ENCODE measurements around the gene DRC7. TPM values are rescaled to one million over a fixed set of nuclear protein-coding genes. Genes with fewer than 3 reads are reported as not detected.

Gene DRC7
- total RNA-seq, 6 experiments from 2014 or later = not detected

DNA sequence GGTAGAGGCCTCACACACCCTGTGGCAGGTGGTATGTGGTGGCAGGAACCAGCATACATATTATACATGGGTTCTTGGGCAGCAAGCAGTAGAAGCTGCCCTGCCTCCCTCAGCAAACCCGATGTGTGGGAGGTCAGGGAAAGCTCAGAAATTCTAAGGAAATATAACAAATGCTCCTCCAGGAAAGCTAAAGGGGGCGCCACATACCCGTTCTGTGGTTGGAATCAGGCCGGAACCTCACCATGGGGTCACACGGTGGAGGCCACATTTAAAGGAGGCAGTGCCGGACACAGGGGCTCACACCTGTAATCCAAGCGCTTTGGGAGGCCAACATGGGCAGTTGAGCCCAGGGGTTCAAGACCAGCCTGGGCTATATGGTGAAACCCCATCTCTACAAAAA is 28.6 kb downstream of the DRC7 start:
- H3K4me3 Mint-ChIP-seq = no peak overlapping the region
- no peak for DNase-seq
- peaks cover 13% of the 10 kb centered on the region for H3K27me3 Mint-ChIP-seq (ENCODE audit: insufficient read depth)
- H3K36me3 Mint-ChIP-seq (ENCODE audit: low read depth) = no peaks in the 10 kb centered on the region
- no peaks in the 10 kb centered on the region for H3K4me1 Mint-ChIP-seq (ENCODE audit: low read depth)
- no peak overlapping the region for H3K27ac Mint-ChIP-seq
- no peaks in the 10 kb centered on the region for H3K9me3 Mint-ChIP-seq
- TF ChIP-seq, protein P1, sequence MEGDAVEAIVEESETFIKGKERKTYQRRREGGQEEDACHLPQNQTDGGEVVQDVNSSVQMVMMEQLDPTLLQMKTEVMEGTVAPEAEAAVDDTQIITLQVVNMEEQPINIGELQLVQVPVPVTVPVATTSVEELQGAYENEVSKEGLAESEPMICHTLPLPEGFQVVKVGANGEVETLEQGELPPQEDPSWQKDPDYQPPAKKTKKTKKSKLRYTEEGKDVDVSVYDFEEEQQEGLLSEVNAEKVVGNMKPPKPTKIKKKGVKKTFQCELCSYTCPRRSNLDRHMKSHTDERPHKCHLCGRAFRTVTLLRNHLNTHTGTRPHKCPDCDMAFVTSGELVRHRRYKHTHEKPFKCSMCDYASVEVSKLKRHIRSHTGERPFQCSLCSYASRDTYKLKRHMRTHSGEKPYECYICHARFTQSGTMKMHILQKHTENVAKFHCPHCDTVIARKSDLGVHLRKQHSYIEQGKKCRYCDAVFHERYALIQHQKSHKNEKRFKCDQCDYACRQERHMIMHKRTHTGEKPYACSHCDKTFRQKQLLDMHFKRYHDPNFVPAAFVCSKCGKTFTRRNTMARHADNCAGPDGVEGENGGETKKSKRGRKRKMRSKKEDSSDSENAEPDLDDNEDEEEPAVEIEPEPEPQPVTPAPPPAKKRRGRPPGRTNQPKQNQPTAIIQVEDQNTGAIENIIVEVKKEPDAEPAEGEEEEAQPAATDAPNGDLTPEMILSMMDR (IDR thresholded peaks at IDR 0.05) = peak; percentile 46

DNA sequence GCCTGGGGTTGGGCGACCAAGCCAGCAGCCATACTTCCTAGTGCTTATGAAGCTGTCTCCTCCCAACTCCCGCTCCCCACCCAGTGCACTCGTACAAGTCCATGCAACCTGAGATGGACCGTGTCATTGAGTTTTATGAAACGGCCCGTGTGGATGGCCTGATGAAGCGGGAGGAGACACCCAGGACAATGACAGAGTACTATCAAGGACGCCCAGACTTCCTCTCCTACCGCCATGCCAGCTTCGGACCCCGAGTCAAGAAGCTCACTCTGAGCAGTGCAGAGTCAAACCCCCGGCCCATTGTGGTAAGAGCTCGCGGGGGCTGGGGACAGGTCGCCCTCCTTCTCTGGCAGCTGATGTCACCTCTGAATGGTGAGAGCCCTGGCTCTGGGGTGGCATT is 29.9 kb downstream of the DRC7 start:
- Mint-ChIP-seq H3K4me1 (ENCODE audit: low read depth) (no peaks in the 10 kb centered on the region), H3K4me3 (no peak overlapping the region), H3K27me3 (ENCODE audit: insufficient read depth) (peaks cover 11% of the 10 kb centered on the region), H3K27ac (no peak overlapping the region), H3K9me3 (no peaks in the 10 kb centered on the region), H3K36me3 (ENCODE audit: low read depth) (no peaks in the 10 kb centered on the region)
- DNase-seq = no peak
- TF ChIP-seq, protein P1 (IDR thresholded peaks at IDR 0.05) = no peak

DNA sequence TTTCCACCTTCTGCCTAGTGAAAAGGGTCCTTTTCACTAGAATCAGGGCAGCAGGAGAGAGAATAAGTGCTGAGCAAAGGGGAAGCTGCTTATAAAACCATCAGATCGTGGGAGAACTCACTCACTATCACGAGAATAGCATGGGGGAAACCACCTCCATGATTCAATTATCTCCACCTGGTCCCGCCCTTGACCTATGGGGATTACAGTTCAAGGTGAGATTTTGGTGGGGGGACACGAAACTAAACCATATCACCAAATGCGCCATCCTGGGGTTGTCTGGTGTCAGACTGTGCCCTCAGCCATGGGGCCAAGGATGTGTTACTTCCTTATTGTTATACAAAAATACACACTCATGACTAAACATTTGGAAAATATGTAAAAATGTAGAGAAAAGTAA is 30.5 kb downstream of the DRC7 start:
- TF ChIP-seq, protein P1 (IDR thresholded peaks at IDR 0.05) = no peak
- H3K9me3 Mint-ChIP-seq = no peaks in the 10 kb centered on the region
- no peak for DNase-seq
- H3K27me3 Mint-ChIP-seq (ENCODE audit: insufficient read depth) = peaks cover 9% of the 10 kb centered on the region
- H3K36me3 Mint-ChIP-seq (ENCODE audit: low read depth) = no peaks in the 10 kb centered on the region
- no peak overlapping the region for H3K4me3 Mint-ChIP-seq
- no peaks in the 10 kb centered on the region for H3K4me1 Mint-ChIP-seq (ENCODE audit: low read depth)
- no peak overlapping the region for H3K27ac Mint-ChIP-seq

DNA sequence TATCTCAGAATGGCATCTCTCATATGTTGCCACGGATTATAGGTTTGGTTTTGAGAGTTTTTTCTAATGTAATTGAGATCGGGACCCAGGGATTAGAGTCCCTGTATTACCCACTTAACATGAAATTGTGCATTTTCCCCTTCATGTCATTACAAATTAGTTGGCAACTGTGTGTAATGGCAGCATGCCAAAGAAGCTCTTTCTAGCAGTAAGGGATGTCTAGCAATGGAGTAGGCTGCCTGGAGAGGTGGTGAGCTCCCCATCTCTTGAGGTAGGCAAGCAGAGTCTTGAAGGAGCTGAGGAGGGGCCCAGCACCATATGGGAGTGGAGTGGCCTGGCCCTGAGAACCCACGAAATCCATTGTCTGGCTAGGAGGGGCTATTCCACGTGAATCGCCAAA is 30.9 kb downstream of the DRC7 start:
- H3K4me3 Mint-ChIP-seq = no peak overlapping the region
- peaks cover 9% of the 10 kb centered on the region for H3K27me3 Mint-ChIP-seq (ENCODE audit: insufficient read depth)
- TF ChIP-seq, protein P1 (IDR thresholded peaks at IDR 0.05) = no peak
- no peaks in the 10 kb centered on the region for H3K36me3 Mint-ChIP-seq (ENCODE audit: low read depth)
- H3K4me1 Mint-ChIP-seq (ENCODE audit: low read depth) = no peaks in the 10 kb centered on the region
- H3K27ac Mint-ChIP-seq = no peak overlapping the region
- DNase-seq = no peak
- H3K9me3 Mint-ChIP-seq = no peaks in the 10 kb centered on the region

DNA sequence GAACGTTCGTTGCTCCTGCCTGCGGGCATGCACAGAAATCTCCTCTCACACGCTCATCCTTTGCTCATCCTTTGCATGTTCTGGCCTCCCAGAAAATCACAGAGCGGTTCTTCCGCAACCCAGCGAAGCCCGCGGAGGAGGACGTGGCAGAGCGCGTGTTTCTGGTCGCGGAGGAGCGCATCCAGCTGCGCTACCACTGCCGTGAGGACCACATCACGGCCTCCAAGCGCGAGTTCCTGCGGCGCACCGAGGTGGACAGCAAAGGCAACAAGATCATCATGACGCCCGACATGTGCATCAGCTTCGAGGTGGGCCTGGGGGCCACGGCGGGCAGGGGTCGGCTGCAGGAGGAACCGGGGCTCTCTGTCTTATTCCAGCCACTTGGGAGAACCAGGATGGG is 31.4 kb downstream of the DRC7 start:
- no peak overlapping the region for H3K4me3 Mint-ChIP-seq
- H3K36me3 Mint-ChIP-seq (ENCODE audit: low read depth) = no peaks in the 10 kb centered on the region
- no peaks in the 10 kb centered on the region for H3K4me1 Mint-ChIP-seq (ENCODE audit: low read depth)
- TF ChIP-seq, protein P1 (IDR thresholded peaks at IDR 0.05) = no peak
- peaks cover 9% of the 10 kb centered on the region for H3K27me3 Mint-ChIP-seq (ENCODE audit: insufficient read depth)
- H3K27ac Mint-ChIP-seq = no peak overlapping the region
- DNase-seq = no peak
- no peaks in the 10 kb centered on the region for H3K9me3 Mint-ChIP-seq

DNA sequence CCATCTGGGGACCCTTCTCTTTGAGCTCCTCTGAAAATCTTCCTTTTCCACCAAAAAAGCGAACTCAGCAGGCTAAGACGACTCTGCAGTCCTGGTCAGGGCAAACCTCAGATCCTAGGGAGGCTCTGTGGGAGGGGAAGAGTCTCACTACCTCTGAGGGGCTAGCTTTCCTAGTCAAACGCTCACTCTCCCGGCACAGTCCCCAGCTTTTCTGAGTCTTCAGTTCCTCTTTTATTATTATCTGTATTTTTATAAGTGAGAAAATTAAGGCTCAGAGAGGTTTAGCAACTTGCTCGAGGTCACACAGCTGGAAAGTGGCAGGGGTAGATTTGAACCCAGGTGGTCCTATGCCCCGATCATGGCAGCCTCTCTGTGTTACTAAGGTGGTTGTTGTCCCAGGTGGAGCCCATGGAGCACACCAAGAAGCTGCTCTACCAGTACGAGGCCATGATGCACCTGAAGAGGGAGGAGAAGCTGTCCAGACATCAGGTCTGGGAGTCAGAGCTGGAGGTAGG is 31.9 kb downstream of the DRC7 start:
- peaks cover 9% of the 10 kb centered on the region for H3K27me3 Mint-ChIP-seq (ENCODE audit: insufficient read depth)
- no peaks in the 10 kb centered on the region for H3K36me3 Mint-ChIP-seq (ENCODE audit: low read depth)
- H3K4me1 Mint-ChIP-seq (ENCODE audit: low read depth) = no peaks in the 10 kb centered on the region
- DNase-seq = no peak
- no peak overlapping the region for H3K27ac Mint-ChIP-seq
- no peaks in the 10 kb centered on the region for H3K9me3 Mint-ChIP-seq
- TF ChIP-seq, protein P1 (IDR thresholded peaks at IDR 0.05) = no peak
- no peak overlapping the region for H3K4me3 Mint-ChIP-seq
